HG02642 (cell line): ENCODE results near the gene MLYCD.
A peak's percentile ranks its signal among the peaks of the same experiment; 100 is the strongest.

Experiments
- ATAC-seq: cut with Tn5 transposase; IDR thresholded peaks from one replicate; pipeline ENCODE4 v1.9.1; 2021; ENCODE audit warnings: mild to moderate bottlenecking; ENCODE audit not compliant: unreplicated experiment, poor library complexity

Gene MLYCD

GRCh38 chr16:83952940-83953795 lies 54.3 kb downstream of the MLYCD start, which contains the start of gene OSGIN1:
Gene OSGIN1, plus strand, starts transcription at chr16:83953240. Its CDS starts 4,432 bp downstream, at chr16:83957672.
- peak; percentile 75 for ATAC-seq

- no peak for ATAC-seq
Measured at GRCh38 chr16:83953796-83954576, 55.1 kb downstream of the MLYCD start.

- no peak for ATAC-seq
Measured at GRCh38 chr16:83954577-83955016, 55.7 kb downstream of the MLYCD start.

GRCh38 chr16:83955218-83956130 lies 56.6 kb downstream of the MLYCD start:
- no peak for ATAC-seq

GRCh38 chr16:83956336-83957289 lies 57.7 kb downstream of the MLYCD start:
- peak; percentile 40 for ATAC-seq

- ATAC-seq: no peak
Measured at GRCh38 chr16:83957296-83957855, 58.5 kb downstream of the MLYCD start.

GRCh38 chr16:83958137-83958845 lies 59.4 kb downstream of the MLYCD start:
- ATAC-seq: no peak

- ATAC-seq: no peak
Measured at GRCh38 chr16:83958846-83959565, 60.1 kb downstream of the MLYCD start.

- no peak for ATAC-seq
Measured at GRCh38 chr16:83959656-83960434, 60.9 kb downstream of the MLYCD start.

- ATAC-seq: no peak
Measured at GRCh38 chr16:83960521-83961249, 61.8 kb downstream of the MLYCD start.

GRCh38 chr16:83961591-83961990 lies 62.7 kb downstream of the MLYCD start:
- ATAC-seq: no peak

- ATAC-seq: no peak
Measured at GRCh38 chr16:83963277-83964119, 64.6 kb downstream of the MLYCD start.

- ATAC-seq: no peak
Measured at GRCh38 chr16:83964684-83965443, 65.9 kb downstream of the MLYCD start.

- ATAC-seq: no peak
Measured at GRCh38 chr16:83965444-83966152, 66.7 kb downstream of the MLYCD start.
